Effector memory CD4-positive, alpha-beta T cell (primary cell): Measurements from ENCODE around the gene CDRT4.

Source experiments
- DNase-seq, 3 donors: peaks; one replicate each; pipeline ENCODE4 v3.0.0-alpha.2; 2020
- H3K27ac ChIP-seq: 2 replicates; pipeline ENCODE4 v1.7.0; 2013; ENCODE audit warnings: mild to moderate bottlenecking, low read length, moderate library complexity; ENCODE audit not compliant: insufficient read depth, poor library complexity, severe bottlenecking
- H3K27me3 ChIP-seq: replicated peaks from 2 replicates; pipeline ENCODE4 v1.7.0; 2013; ENCODE audit warnings: mild to moderate bottlenecking, low read length; ENCODE audit not compliant: insufficient read depth, control insufficient read depth, poor library complexity, severe bottlenecking
- H3K36me3 ChIP-seq: 2 replicates; pipeline ENCODE4 v1.7.0; 2013; ENCODE audit warnings: mild to moderate bottlenecking, low read length, moderate library complexity; ENCODE audit not compliant: control insufficient read depth, insufficient read depth
- H3K4me1 ChIP-seq: 2 replicates; pipeline ENCODE4 v1.7.0; 2013; ENCODE audit warnings: low read length, mild to moderate bottlenecking; ENCODE audit not compliant: control insufficient read depth, insufficient read depth, poor library complexity, severe bottlenecking
- H3K4me3 ChIP-seq: 2 replicates; pipeline ENCODE4 v1.7.0; 2013; ENCODE audit warnings: low read length, low read depth, mild to moderate bottlenecking; ENCODE audit not compliant: insufficient read depth, poor library complexity, severe bottlenecking
- H3K9me3 ChIP-seq: 2 replicates; pipeline ENCODE4 v1.7.0; 2013; ENCODE audit warnings: mild to moderate bottlenecking, low read length, moderate library complexity; ENCODE audit not compliant: control insufficient read depth

The CDRT4 gene

GRCh38 chr17:15493693-15494035 lies 26.2 kb upstream of the CDRT4 start:
- Histone ChIP-seq H3K27ac (no peak overlapping the region), H3K4me1 (no peaks in the 10 kb centered on the region), H3K27me3 (no peaks in the 10 kb centered on the region), H3K4me3 (no peak overlapping the region), H3K9me3 (no peaks in the 10 kb centered on the region), H3K36me3 (no peaks in the 10 kb centered on the region)
- DNase-seq: no peak

GRCh38 chr17:15492791-15493692 lies 25.6 kb upstream of the CDRT4 start:
- DNase-seq: no peak
- Histone ChIP-seq H3K27me3 (no peaks in the 10 kb centered on the region), H3K27ac (no peak overlapping the region), H3K4me3 (no peak overlapping the region), H3K4me1 (no peaks in the 10 kb centered on the region), H3K9me3 (no peaks in the 10 kb centered on the region), H3K36me3 (no peaks in the 10 kb centered on the region)

- Histone ChIP-seq H3K4me3 (no peak overlapping the region), H3K27me3 (no peaks in the 10 kb centered on the region), H3K9me3 (no peaks in the 10 kb centered on the region), H3K36me3 (no peaks in the 10 kb centered on the region), H3K4me1 (no peaks in the 10 kb centered on the region), H3K27ac (no peak overlapping the region)
- DNase-seq: no peak
Observed at GRCh38 chr17:15492186-15492585, 24.8 kb upstream of the CDRT4 start.

- no peaks in the 10 kb centered on the region for H3K4me1 ChIP-seq
- H3K36me3 ChIP-seq: no peaks in the 10 kb centered on the region
- no peaks in the 10 kb centered on the region for H3K27me3 ChIP-seq
- no peak overlapping the region for H3K27ac ChIP-seq
- no peak overlapping the region for H3K4me3 ChIP-seq
- no peak for DNase-seq
- no peaks in the 10 kb centered on the region for H3K9me3 ChIP-seq
Observed at GRCh38 chr17:15490634-15491261, 23.3 kb upstream of the CDRT4 start.

- H3K27ac ChIP-seq: no peak overlapping the region
- no peak overlapping the region for H3K4me3 ChIP-seq
- no peak for DNase-seq
- H3K27me3 ChIP-seq: no peaks in the 10 kb centered on the region
- no peaks in the 10 kb centered on the region for H3K9me3 ChIP-seq
- no peaks in the 10 kb centered on the region for H3K36me3 ChIP-seq
- H3K4me1 ChIP-seq: no peaks in the 10 kb centered on the region
Observed at GRCh38 chr17:15488557-15488956, 21.1 kb upstream of the CDRT4 start.

GRCh38 chr17:15485045-15485444 lies 17.6 kb upstream of the CDRT4 start:
- H3K27me3 ChIP-seq: no peaks in the 10 kb centered on the region
- DNase-seq: no peak
- no peaks in the 10 kb centered on the region for H3K4me1 ChIP-seq
- no peak overlapping the region for H3K4me3 ChIP-seq
- no peaks in the 10 kb centered on the region for H3K9me3 ChIP-seq
- no peaks in the 10 kb centered on the region for H3K36me3 ChIP-seq
- no peak overlapping the region for H3K27ac ChIP-seq

- Histone ChIP-seq H3K9me3 (no peaks in the 10 kb centered on the region), H3K27me3 (no peaks in the 10 kb centered on the region), H3K27ac (no peak overlapping the region), H3K4me3 (no peak overlapping the region), H3K4me1 (no peaks in the 10 kb centered on the region), H3K36me3 (no peaks in the 10 kb centered on the region)
- no peak for DNase-seq
Observed at GRCh38 chr17:15483431-15483830, 16.0 kb upstream of the CDRT4 start.

GRCh38 chr17:15482476-15482875 lies 15.1 kb upstream of the CDRT4 start:
- Histone ChIP-seq H3K9me3 (no peaks in the 10 kb centered on the region), H3K36me3 (no peaks in the 10 kb centered on the region), H3K27me3 (no peaks in the 10 kb centered on the region), H3K4me1 (no peaks in the 10 kb centered on the region), H3K4me3 (no peak overlapping the region), H3K27ac (no peak overlapping the region)
- DNase-seq: no peak

GRCh38 chr17:15481481-15481880 lies 14.1 kb upstream of the CDRT4 start:
- H3K27me3 ChIP-seq: no peaks in the 10 kb centered on the region
- no peak overlapping the region for H3K4me3 ChIP-seq
- DNase-seq: no peak
- no peaks in the 10 kb centered on the region for H3K9me3 ChIP-seq
- no peaks in the 10 kb centered on the region for H3K4me1 ChIP-seq
- H3K36me3 ChIP-seq: no peaks in the 10 kb centered on the region
- no peak overlapping the region for H3K27ac ChIP-seq

GRCh38 chr17:15480204-15480603 lies 12.8 kb upstream of the CDRT4 start:
- no peak for DNase-seq
- H3K4me1 ChIP-seq: no peaks in the 10 kb centered on the region
- no peak overlapping the region for H3K27ac ChIP-seq
- H3K27me3 ChIP-seq: no peaks in the 10 kb centered on the region
- no peak overlapping the region for H3K4me3 ChIP-seq
- no peaks in the 10 kb centered on the region for H3K9me3 ChIP-seq
- H3K36me3 ChIP-seq: no peaks in the 10 kb centered on the region
